DOHH2 (cell line): ENCODE results near the gene TDRKH.

Experiments
- H3F3A ChIP-seq: fragments of 200-600 bp; sonication (generic), shearing (Covaris generic); 2 replicates; pipeline ENCODE4 v1.6.0; 2016; ENCODE audit warnings: antibody characterized with exemption, mild to moderate bottlenecking; ENCODE audit not compliant: control insufficient read depth, insufficient read depth
- H3K27ac ChIP-seq: fragments of 200-600 bp; sonication (generic); 2 replicates; pipeline ENCODE4 v1.5.1; 2014; ENCODE audit warnings: low read depth, mild to moderate bottlenecking, low read length, moderate library complexity
- H3K27me3 ChIP-seq: fragments of 200-600 bp; sonication (generic); 2 replicates; pipeline ENCODE4 v1.6.1; 2014; ENCODE audit warnings: mild to moderate bottlenecking, low read length, mixed read lengths; ENCODE audit not compliant: control insufficient read depth
- H3K36me3 ChIP-seq: fragments of 200-600 bp; sonication (generic); 2 replicates; pipeline ENCODE4 v1.6.1; 2014; ENCODE audit warnings: mild to moderate bottlenecking, low read length, moderate library complexity, mixed read lengths; ENCODE audit not compliant: control insufficient read depth
- H3K4me1 ChIP-seq: fragments of 200-600 bp; sonication (generic); 2 replicates; pipeline ENCODE4 v1.6.1; 2014; ENCODE audit warnings: mild to moderate bottlenecking, low read length, mixed read lengths; ENCODE audit not compliant: control insufficient read depth
- H3K4me2 ChIP-seq: fragments of 200-600 bp; sonication (generic); 2 replicates; pipeline ENCODE4 v1.6.0; 2014; ENCODE audit warnings: mild to moderate bottlenecking, low read length, moderate library complexity
- H3K4me3 ChIP-seq: fragments of 200-600 bp; sonication (generic); 2 replicates; pipeline ENCODE4 v1.5.1; 2014; ENCODE audit warnings: mild to moderate bottlenecking, low read length, mixed read lengths
- H3K79me2 ChIP-seq: fragments of 200-600 bp; sonication (generic); 2 replicates; pipeline ENCODE4 v1.6.1; 2014; ENCODE audit warnings: mild to moderate bottlenecking, low read length, mixed read lengths; ENCODE audit not compliant: control insufficient read depth
- H3K9me2 ChIP-seq: fragments of 200-600 bp; sonication (generic); replicated peaks from 2 replicates; pipeline ENCODE4 v1.6.1; 2014; ENCODE audit warnings: mild to moderate bottlenecking, low read length, mixed read lengths; ENCODE audit not compliant: control insufficient read depth
- H3K9me3 ChIP-seq: fragments of 200-600 bp; sonication (generic); 2 replicates; pipeline ENCODE4 v1.6.1; 2014; ENCODE audit warnings: antibody characterized with exemption, low read length, mixed read lengths; ENCODE audit not compliant: control insufficient read depth, insufficient read depth
- H4K20me1 ChIP-seq: fragments of 200-600 bp; sonication (generic); 2 replicates; pipeline ENCODE4 v1.6.0; 2014; ENCODE audit warnings: low read depth, mild to moderate bottlenecking, antibody characterized with exemption, low read length, moderate library complexity; ENCODE audit not compliant: control insufficient read depth, insufficient read depth
- CTCF ChIP-seq: fragments of 200-600 bp; sonication (generic); IDR thresholded peaks from one replicate; pipeline ENCODE4 v1.5.1; 2014; ENCODE audit warnings: antibody characterized with exemption, mild to moderate bottlenecking, low read depth, low read length; ENCODE audit not compliant: poor library complexity, severe bottlenecking
- EZH2phosphoT487 ChIP-seq: fragments of 200-600 bp; sonication (generic); IDR thresholded peaks from 2 replicates; pipeline ENCODE4 v1.6.1; 2017; ENCODE audit warnings: borderline replicate concordance, mild to moderate bottlenecking, antibody characterized with exemption, low read length, moderate library complexity, mixed read lengths

TDRKH gene

GRCh38 chr1:151825751-151826660 is 35.7 kb upstream of the TDRKH start:
- H3K4me2 ChIP-seq: no peak overlapping the region

GRCh38 chr1:151825204-151825603 is 34.9 kb upstream of the TDRKH start:
- no peak for TF ChIP-seq EZH2phosphoT487
- TF ChIP-seq CTCF: no peak
- H3K4me3 ChIP-seq: no peak overlapping the region
- H3K9me3 ChIP-seq: no peaks in the 10 kb centered on the region
- H3K79me2 ChIP-seq: no peaks in the 10 kb centered on the region
- H3K27me3 ChIP-seq: peaks cover 10% of the 10 kb centered on the region; the same call in 1 of the 2 replicates
- no peak overlapping the region for H3K4me2 ChIP-seq
- no peaks in the 10 kb centered on the region for H4K20me1 ChIP-seq
- H3K36me3 ChIP-seq: no peaks in the 10 kb centered on the region
- no peaks in the 10 kb centered on the region for H3K9me2 ChIP-seq
- H3F3A ChIP-seq: no peaks in the 10 kb centered on the region
- H3K4me1 ChIP-seq: peaks cover 4% of the 10 kb centered on the region; the same call in 1 of the 2 replicates
- no peak overlapping the region for H3K27ac ChIP-seq

More at GRCh38 chr1:151825751-151826660, 35.7 kb upstream of the TDRKH start:
- no peaks in the 10 kb centered on the region for H3K79me2 ChIP-seq
- no peak for TF ChIP-seq CTCF
- no peak for TF ChIP-seq EZH2phosphoT487
- H3K4me1 ChIP-seq: peaks cover 4% of the 10 kb centered on the region; the same call in 1 of the 2 replicates
- no peak overlapping the region for H3K4me3 ChIP-seq
- H3K9me2 ChIP-seq: no peaks in the 10 kb centered on the region
- no peaks in the 10 kb centered on the region for H4K20me1 ChIP-seq
- H3K9me3 ChIP-seq: no peaks in the 10 kb centered on the region
- H3K27me3 ChIP-seq: peaks cover 10% of the 10 kb centered on the region; the same call in 1 of the 2 replicates
- no peaks in the 10 kb centered on the region for H3F3A ChIP-seq
- no peak overlapping the region for H3K27ac ChIP-seq
- no peaks in the 10 kb centered on the region for H3K36me3 ChIP-seq

GRCh38 chr1:151823175-151823574 is 32.9 kb upstream of the TDRKH start:
- H4K20me1 ChIP-seq: no peaks in the 10 kb centered on the region
- H3K4me3 ChIP-seq: no peak overlapping the region
- no peaks in the 10 kb centered on the region for H3K9me2 ChIP-seq
- H3K27ac ChIP-seq: no peak overlapping the region
- no peak overlapping the region for H3K4me2 ChIP-seq
- no peaks in the 10 kb centered on the region for H3K4me1 ChIP-seq
- no peak for TF ChIP-seq CTCF
- no peak for TF ChIP-seq EZH2phosphoT487
- no peaks in the 10 kb centered on the region for H3K36me3 ChIP-seq
- peaks cover 11% of the 10 kb centered on the region; the same call in 1 of the 2 replicates for H3K27me3 ChIP-seq
- H3F3A ChIP-seq: no peaks in the 10 kb centered on the region
- no peaks in the 10 kb centered on the region for H3K79me2 ChIP-seq
- no peaks in the 10 kb centered on the region for H3K9me3 ChIP-seq
